K562 (cell line): ENCODE results near the gene DLGAP1.

Source experiments
- EZH2 ChIP-seq: IDR thresholded peaks from 2 replicates; pipeline ENCODE4 v1.6.1; 2012; ENCODE audit warnings: low read depth, mild to moderate bottlenecking, inconsistent platforms, low read length, borderline replicate concordance
- NR2C1 ChIP-seq, 2 experiments: fragments of 450-650 bp; IDR thresholded peaks; 2 replicates each; pipeline ENCODE4 v1.6.1; 2017; ENCODE audit warnings: mild to moderate bottlenecking in 2 of 2, antibody characterized with exemption in 1 of 2, inconsistent platforms in 1 of 2, missing compliant biosample characterization in 1 of 2, missing genetic modification characterization in 1 of 2
- TCF7L2 ChIP-seq: fragments of 150-350 bp; IDR thresholded peaks from 2 replicates; pipeline ENCODE4 v1.6.1; 2016; ENCODE audit warnings: low read depth, mild to moderate bottlenecking, low read length, moderate library complexity
- ZNF134 ChIP-seq: fragments of 250-450 bp; sonication (Bioruptor Pico); conservative IDR thresholded peaks from 2 replicates; pipeline ENCODE4 v1.4.0; 2020
- TF ChIP-seq, protein P1 (sequence below), 3 experiments: IDR thresholded peaks in 2 of 3; conservative IDR thresholded peaks in 1 of 3; 2 replicates each; pipeline ENCODE4 v1.5.1; 2011 to 2012; ENCODE audit warnings: low read length in 3 of 3, mild to moderate bottlenecking in 3 of 3, control low read depth in 2 of 3, improper control_type of control experiment in 1 of 3, inconsistent platforms in 1 of 3, low read depth in 1 of 3, mixed read lengths in 1 of 3, moderate library complexity in 1 of 3; ENCODE audit not compliant: insufficient read depth in 2 of 3
- TF ChIP-seq, protein P2 (sequence below): fragments of 250-450 bp; sonication (Bioruptor Pico); IDR thresholded peaks from 2 replicates; pipeline ENCODE4 v1.4.0; 2020
- TF ChIP-seq, protein P3 (sequence below): sonication (generic); formaldehyde crosslinking; IDR thresholded peaks from 2 replicates; pipeline ENCODE4 v1.8.1; 2023; ENCODE audit warnings: mild to moderate bottlenecking, missing genetic modification reagents, moderate library complexity

DNA sequence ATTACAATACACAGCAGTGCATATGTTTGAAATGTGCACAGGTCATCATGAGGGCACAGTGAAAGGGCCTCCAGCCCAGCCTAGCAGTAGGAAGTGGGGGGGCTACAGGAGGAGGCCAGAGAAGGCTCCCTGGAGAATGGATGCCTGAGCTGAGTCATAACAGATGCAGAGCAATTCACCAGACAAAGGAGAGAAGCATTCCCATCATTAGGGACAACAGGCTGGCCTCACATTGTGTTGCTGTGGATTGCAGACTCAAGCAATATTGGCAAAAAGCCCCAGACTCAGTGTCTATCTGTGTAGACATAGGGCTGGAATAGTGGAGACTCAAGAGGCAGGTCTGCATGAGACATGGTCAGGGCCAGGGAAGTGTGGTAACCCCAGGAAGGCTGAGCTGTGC is 329.9 kb downstream of the DLGAP1 start:
- TF ChIP-seq, protein P1, sequence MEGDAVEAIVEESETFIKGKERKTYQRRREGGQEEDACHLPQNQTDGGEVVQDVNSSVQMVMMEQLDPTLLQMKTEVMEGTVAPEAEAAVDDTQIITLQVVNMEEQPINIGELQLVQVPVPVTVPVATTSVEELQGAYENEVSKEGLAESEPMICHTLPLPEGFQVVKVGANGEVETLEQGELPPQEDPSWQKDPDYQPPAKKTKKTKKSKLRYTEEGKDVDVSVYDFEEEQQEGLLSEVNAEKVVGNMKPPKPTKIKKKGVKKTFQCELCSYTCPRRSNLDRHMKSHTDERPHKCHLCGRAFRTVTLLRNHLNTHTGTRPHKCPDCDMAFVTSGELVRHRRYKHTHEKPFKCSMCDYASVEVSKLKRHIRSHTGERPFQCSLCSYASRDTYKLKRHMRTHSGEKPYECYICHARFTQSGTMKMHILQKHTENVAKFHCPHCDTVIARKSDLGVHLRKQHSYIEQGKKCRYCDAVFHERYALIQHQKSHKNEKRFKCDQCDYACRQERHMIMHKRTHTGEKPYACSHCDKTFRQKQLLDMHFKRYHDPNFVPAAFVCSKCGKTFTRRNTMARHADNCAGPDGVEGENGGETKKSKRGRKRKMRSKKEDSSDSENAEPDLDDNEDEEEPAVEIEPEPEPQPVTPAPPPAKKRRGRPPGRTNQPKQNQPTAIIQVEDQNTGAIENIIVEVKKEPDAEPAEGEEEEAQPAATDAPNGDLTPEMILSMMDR (IDR thresholded peaks at IDR 0.05 in 2 of 3, conservative IDR thresholded peaks at IDR 0.05 in 1 of 3; ENCODE audit: insufficient read depth in 2 of 3, low read depth in 1 of 3, low read length in 3 of 3): no peak
- TF ChIP-seq EZH2: no peak
- TF ChIP-seq, protein P2, sequence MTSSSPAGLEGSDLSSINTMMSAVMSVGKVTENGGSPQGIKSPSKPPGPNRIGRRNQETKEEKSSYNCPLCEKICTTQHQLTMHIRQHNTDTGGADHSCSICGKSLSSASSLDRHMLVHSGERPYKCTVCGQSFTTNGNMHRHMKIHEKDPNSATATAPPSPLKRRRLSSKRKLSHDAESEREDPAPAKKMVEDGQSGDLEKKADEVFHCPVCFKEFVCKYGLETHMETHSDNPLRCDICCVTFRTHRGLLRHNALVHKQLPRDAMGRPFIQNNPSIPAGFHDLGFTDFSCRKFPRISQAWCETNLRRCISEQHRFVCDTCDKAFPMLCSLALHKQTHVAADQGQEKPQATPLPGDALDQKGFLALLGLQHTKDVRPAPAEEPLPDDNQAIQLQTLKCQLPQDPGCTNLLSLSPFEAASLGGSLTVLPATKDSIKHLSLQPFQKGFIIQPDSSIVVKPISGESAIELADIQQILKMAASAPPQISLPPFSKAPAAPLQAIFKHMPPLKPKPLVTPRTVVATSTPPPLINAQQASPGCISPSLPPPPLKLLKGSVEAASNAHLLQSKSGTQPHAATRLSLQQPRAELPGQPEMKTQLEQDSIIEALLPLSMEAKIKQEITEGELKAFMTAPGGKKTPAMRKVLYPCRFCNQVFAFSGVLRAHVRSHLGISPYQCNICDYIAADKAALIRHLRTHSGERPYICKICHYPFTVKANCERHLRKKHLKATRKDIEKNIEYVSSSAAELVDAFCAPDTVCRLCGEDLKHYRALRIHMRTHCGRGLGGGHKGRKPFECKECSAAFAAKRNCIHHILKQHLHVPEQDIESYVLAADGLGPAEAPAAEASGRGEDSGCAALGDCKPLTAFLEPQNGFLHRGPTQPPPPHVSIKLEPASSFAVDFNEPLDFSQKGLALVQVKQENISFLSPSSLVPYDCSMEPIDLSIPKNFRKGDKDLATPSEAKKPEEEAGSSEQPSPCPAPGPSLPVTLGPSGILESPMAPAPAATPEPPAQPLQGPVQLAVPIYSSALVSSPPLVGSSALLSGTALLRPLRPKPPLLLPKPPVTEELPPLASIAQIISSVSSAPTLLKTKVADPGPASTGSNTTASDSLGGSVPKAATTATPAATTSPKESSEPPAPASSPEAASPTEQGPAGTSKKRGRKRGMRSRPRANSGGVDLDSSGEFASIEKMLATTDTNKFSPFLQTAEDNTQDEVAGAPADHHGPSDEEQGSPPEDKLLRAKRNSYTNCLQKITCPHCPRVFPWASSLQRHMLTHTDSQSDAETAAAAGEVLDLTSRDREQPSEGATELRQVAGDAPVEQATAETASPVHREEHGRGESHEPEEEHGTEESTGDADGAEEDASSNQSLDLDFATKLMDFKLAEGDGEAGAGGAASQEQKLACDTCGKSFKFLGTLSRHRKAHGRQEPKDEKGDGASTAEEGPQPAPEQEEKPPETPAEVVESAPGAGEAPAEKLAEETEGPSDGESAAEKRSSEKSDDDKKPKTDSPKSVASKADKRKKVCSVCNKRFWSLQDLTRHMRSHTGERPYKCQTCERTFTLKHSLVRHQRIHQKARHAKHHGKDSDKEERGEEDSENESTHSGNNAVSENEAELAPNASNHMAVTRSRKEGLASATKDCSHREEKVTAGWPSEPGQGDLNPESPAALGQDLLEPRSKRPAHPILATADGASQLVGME (CRISPR knock-in tag): no peak
- no peak for TF ChIP-seq TCF7L2
- TF ChIP-seq, protein P3, sequence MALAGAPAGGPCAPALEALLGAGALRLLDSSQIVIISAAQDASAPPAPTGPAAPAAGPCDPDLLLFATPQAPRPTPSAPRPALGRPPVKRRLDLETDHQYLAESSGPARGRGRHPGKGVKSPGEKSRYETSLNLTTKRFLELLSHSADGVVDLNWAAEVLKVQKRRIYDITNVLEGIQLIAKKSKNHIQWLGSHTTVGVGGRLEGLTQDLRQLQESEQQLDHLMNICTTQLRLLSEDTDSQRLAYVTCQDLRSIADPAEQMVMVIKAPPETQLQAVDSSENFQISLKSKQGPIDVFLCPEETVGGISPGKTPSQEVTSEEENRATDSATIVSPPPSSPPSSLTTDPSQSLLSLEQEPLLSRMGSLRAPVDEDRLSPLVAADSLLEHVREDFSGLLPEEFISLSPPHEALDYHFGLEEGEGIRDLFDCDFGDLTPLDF (CRISPR knock-in tag): no peak
- TF ChIP-seq NR2C1 (IDR thresholded peaks at IDR 0.05): no peak
- TF ChIP-seq NR2C1 (tag; IDR thresholded peaks at IDR 0.05): no peak
- no peak for TF ChIP-seq ZNF134 (CRISPR knock-in tag)
